Caco-2 (cell line): ENCODE data around the gene CACNA1G. TPM values are rescaled to one million over a fixed set of nuclear protein-coding genes. Genes with fewer than 3 reads are reported as not detected.

Experiments
- Bru-seq: library from RNA; stranded (reverse); fragments of 400-500 nt; gene quantifications from one replicate; lab custom pipeline; 2021; lab: Mats Ljungman, UMichigan
- BruChase-seq, 2 experiments: library from RNA; stranded (reverse); fragments of 400-500 nt; gene quantifications; one replicate each; lab custom pipeline; 2021; lab: Mats Ljungman, UMichigan
- BruUV-seq: library from RNA; stranded (reverse); fragments of 400-500 nt; replicated peaks from 2 replicates; lab custom pipeline; 2021; lab: Mats Ljungman, UMichigan
- CTCF ChIA-PET: fragments of 300-600 bp; sonication (Branson Sonifier 250); formaldehyde crosslinking; loops from one replicate; lab custom pipeline; 2022; ENCODE audit warnings: antibody characterized with exemption; lab: Charles Lee
- POLR2A ChIA-PET: fragments of 300-600 bp; sonication (Branson Sonifier 250); formaldehyde crosslinking; loops from one replicate; lab custom pipeline; 2022; ENCODE audit warnings: antibody characterized with exemption; lab: Charles Lee
- DNase-seq, 2 experiments: peaks; one replicate each; pipeline versions ENCODE4 v3.0.0 to v3.0.0-alpha.2; 2020 to 2022
- H3K27me3 ChIP-seq: replicated peaks from 2 replicates; pipeline ENCODE4 v1.6.0; 2011; ENCODE audit warnings: low read length; ENCODE audit not compliant: control insufficient read depth, insufficient read depth
- H3K36me3 ChIP-seq: 2 replicates; pipeline ENCODE4 v1.5.1; 2011; ENCODE audit warnings: low read length; ENCODE audit not compliant: control insufficient read depth, insufficient read depth
- H3K4me1 ChIP-seq: fragments of 250-450 bp; sonication (Bioruptor Pico); 2 replicates; pipeline ENCODE4 v1.5.1; 2020; ENCODE audit warnings: mild to moderate bottlenecking
- H3K4me3 ChIP-seq: 2 replicates; pipeline ENCODE4 v1.5.1; 2011; ENCODE audit warnings: low read depth, mild to moderate bottlenecking, control low read depth, low read length
- H3K9me3 ChIP-seq: fragments of 250-450 bp; sonication (Bioruptor Pico); 2 replicates; pipeline ENCODE4 v1.5.1; 2020; ENCODE audit warnings: mild to moderate bottlenecking, moderate library complexity
- H3K27ac Mint-ChIP-seq: one replicate; pipeline ENCODE4 v1.8.0; 2022; ENCODE audit warnings: mixed read lengths; ENCODE audit not compliant: unreplicated experiment
- H3K27me3 Mint-ChIP-seq: one replicate; pipeline ENCODE4 v1.8.0; 2022; ENCODE audit warnings: mixed read lengths; ENCODE audit not compliant: insufficient read depth, unreplicated experiment
- H3K36me3 Mint-ChIP-seq: one replicate; pipeline ENCODE4 v1.8.0; 2022; ENCODE audit warnings: mild to moderate bottlenecking, mixed read lengths; ENCODE audit not compliant: insufficient read depth, unreplicated experiment
- H3K4me1 Mint-ChIP-seq: one replicate; pipeline ENCODE4 v1.8.0; 2022; ENCODE audit warnings: low read depth, mixed read lengths; ENCODE audit not compliant: unreplicated experiment
- H3K4me3 Mint-ChIP-seq: one replicate; pipeline ENCODE4 v1.8.0; 2022; ENCODE audit warnings: mild to moderate bottlenecking, moderate library complexity, mixed read lengths; ENCODE audit not compliant: unreplicated experiment
- H3K9me3 Mint-ChIP-seq: one replicate; pipeline ENCODE4 v1.8.0; 2022; ENCODE audit warnings: mixed read lengths; ENCODE audit not compliant: unreplicated experiment
- CTCF ChIP-seq, 2 experiments: fragments of 200-600 bp in 1 of 2; IDR thresholded peaks; 1 replicate in 1 of 2; 2 replicates in 1 of 2; pipeline versions ENCODE4 v1.5.1 to v1.8.0; 2011 to 2022; ENCODE audit warnings: antibody characterized with exemption in 1 of 2, control low read depth in 1 of 2, inconsistent platforms in 1 of 2, low read depth in 1 of 2, low read length in 1 of 2, mild to moderate bottlenecking in 1 of 2, moderate library complexity in 1 of 2; ENCODE audit not compliant: insufficient read depth in 1 of 2, severe bottlenecking in 1 of 2, unreplicated experiment in 1 of 2
- intact Hi-C: fragments of 100-400 bp; cut with micrococcal nuclease; formaldehyde crosslinking; loops from one replicate; pipeline ENCODE4 v1.10.0; 2022; ENCODE audit not compliant: unreplicated experiment
- long read RNA-seq: library from polyadenylated mRNA; stranded (forward); transcript quantifications from one replicate; pipeline ENCODE4 v2.0.0, GENCODE V29; 2022
- total RNA-seq: library from RNA; stranded (reverse); gene quantifications from 2 replicates; pipeline ENCODE4 v1.2.3, GENCODE V29; 2022

The CACNA1G gene
- total RNA-seq: 1.4 and 1.6 TPM in 2 replicates
- Bru-seq, nascent RNA: percentile 22 among the genes with signal in this experiment
- percentile 19 among the genes with signal in this experiment for BruChase-seq, experiment 1, labeled RNA remaining after a 2-hour chase
- percentile 24 among the genes with signal in this experiment for BruChase-seq, experiment 2, labeled RNA remaining after a 6-hour chase
- long read RNA-seq, partial matches to known transcripts: 0 of 1 reads
- long read RNA-seq, other reads (novel, unspliced or antisense): 1 of 1 reads

DNA sequence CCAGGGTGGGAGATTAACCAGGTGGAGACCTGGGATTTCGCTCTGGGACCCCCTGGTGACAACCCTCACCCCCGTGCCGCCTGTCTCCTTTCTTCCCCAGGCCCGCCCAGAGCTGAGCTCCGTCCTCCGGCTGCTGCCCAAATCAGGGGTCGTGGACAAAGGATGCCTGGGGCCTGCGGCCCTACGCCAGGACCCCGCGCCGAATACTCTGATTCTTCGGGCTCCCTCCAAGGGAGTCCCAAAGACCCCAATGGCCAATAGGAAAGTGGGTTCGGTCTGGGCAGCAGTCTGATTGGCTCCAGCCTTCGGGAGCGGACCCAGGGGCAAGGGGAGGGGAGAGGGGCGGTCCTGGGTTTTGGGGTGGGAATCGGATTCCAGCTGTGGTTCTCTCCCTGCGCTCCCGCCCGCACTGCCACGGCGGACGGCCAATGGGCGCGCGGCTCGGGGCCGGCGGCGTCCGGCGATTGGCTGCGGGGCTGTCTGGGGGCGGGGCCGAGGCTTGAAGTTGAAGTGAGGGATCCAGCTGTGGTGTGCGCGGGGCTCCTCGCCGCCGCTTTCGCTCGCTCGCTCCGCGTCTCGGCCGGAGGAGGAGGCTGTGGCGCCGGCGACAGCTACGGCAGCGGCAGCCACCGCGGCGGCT is at the start of gene CACNA1G:
Gene CACNA1G (plus strand): TSS at position 531 of the 640 bp plus-strand sequence. CDS start 745 bp downstream, outside the sequence.
- Mint-ChIP-seq H3K9me3 (no peaks in the 10 kb centered on the region), H3K27ac (peak within 1 kb of the TSS; percentile 52), H3K4me3 (peak within 1 kb of the TSS; percentile 87), H3K27me3 (peaks cover 16% of the 10 kb centered on the region), H3K4me1 (peaks cover 7% of the 10 kb centered on the region), H3K36me3 (peaks cover 27% of the 10 kb centered on the region)
- no TSS peak for BruUV-seq
- no peak for TF ChIP-seq CTCF (IDR thresholded peaks at IDR 0.05; ENCODE audit: insufficient read depth in 1 of 2, low read depth in 1 of 2, low read length in 1 of 2, severe bottlenecking in 1 of 2, unreplicated experiment in 1 of 2)
- ChIA-PET POLR2A (interaction anchor here (0.6 to 2.4 kb wide), 18 partner anchors 8 to 560 kb away, joined by 3 to 16 read pairs (median 4); partner anchors contain the start of genes LUC7L3 and TOB1), CTCF (interaction anchor here (0.5 to 6.4 kb wide), 28 partner anchors 8 to 391 kb away, joined by 3 to 103 read pairs (median 6); partner anchors contain the start of genes LRRC59, RSAD1 and SPATA20)
- H3K9me3 ChIP-seq: no peaks in the 10 kb centered on the region
- peak within 1 kb of the TSS; percentile 41 for H3K4me3 ChIP-seq
- peak; percentile 97 to 100 for DNase-seq
- peaks cover 12% of the 10 kb centered on the region for H3K27me3 ChIP-seq
- H3K36me3 ChIP-seq: no peaks in the 10 kb centered on the region
- peaks cover 16% of the 10 kb centered on the region for H3K4me1 ChIP-seq
- intact Hi-C loops: loop anchor here (1.0 to 2.0 kb wide), 3 partner anchors 13 to 133 kb away; partner anchors contain the start of gene SPATA20

- H3K4me3 ChIP-seq: no peak overlapping the region
- no peaks in the 10 kb centered on the region for H3K36me3 ChIP-seq
- ChIA-PET POLR2A (interaction anchor here (0.7 kb wide), 1 partner anchor 14 kb away, joined by 3 read pairs; no protein-coding TSS in a partner anchor), CTCF (interaction anchor here (0.5 to 1.0 kb wide), 3 partner anchors 9 to 63 kb away, joined by 3 to 4 read pairs (median 3); no protein-coding TSS in a partner anchor)
- H3K4me3 Mint-ChIP-seq: no peak overlapping the region
- no peak overlapping the region for H3K27ac Mint-ChIP-seq
- peaks cover 15% of the 10 kb centered on the region for H3K4me1 Mint-ChIP-seq
- H3K27me3 Mint-ChIP-seq: no peaks in the 10 kb centered on the region
- DNase-seq: no peak
- intact Hi-C loops: no loop called here
- H3K9me3 Mint-ChIP-seq: no peaks in the 10 kb centered on the region
- no TSS peak for BruUV-seq
- no peaks in the 10 kb centered on the region for H3K27me3 ChIP-seq
- peaks cover 5% of the 10 kb centered on the region for H3K4me1 ChIP-seq
- H3K36me3 Mint-ChIP-seq: peaks cover 11% of the 10 kb centered on the region
- no peaks in the 10 kb centered on the region for H3K9me3 ChIP-seq
- no peak for TF ChIP-seq CTCF (IDR thresholded peaks at IDR 0.05; ENCODE audit: insufficient read depth in 1 of 2, low read depth in 1 of 2, low read length in 1 of 2, severe bottlenecking in 1 of 2, unreplicated experiment in 1 of 2)
These were observed 49.5 kb upstream of the CACNA1G start for GRCh38 chr17:50511058-50511457.

GRCh38 chr17:50513495-50513894 is 47.0 kb upstream of the CACNA1G start:
- no peak for TF ChIP-seq CTCF (IDR thresholded peaks at IDR 0.05; ENCODE audit: insufficient read depth in 1 of 2, low read depth in 1 of 2, low read length in 1 of 2, severe bottlenecking in 1 of 2, unreplicated experiment in 1 of 2)
- no peaks in the 10 kb centered on the region for H3K36me3 ChIP-seq
- H3K27me3 Mint-ChIP-seq: no peaks in the 10 kb centered on the region
- POLR2A ChIA-PET: interaction anchor here (0.6 kb wide), 1 partner anchor 13 kb away, joined by 3 read pairs; no protein-coding TSS in a partner anchor
- peaks cover 3% of the 10 kb centered on the region; the same call in 1 of the 2 replicates for H3K4me1 ChIP-seq
- BruUV-seq: no TSS peak
- H3K27me3 ChIP-seq: no peaks in the 10 kb centered on the region
- no peaks in the 10 kb centered on the region for H3K9me3 Mint-ChIP-seq
- no peak overlapping the region for H3K4me3 ChIP-seq
- H3K27ac Mint-ChIP-seq: no peak overlapping the region
- H3K9me3 ChIP-seq: no peaks in the 10 kb centered on the region
- no peak for DNase-seq
- H3K4me3 Mint-ChIP-seq: no peak overlapping the region
- peaks cover 4% of the 10 kb centered on the region for H3K36me3 Mint-ChIP-seq
- intact Hi-C loops: no loop called here
- CTCF ChIA-PET: interaction anchor here (0.9 to 1.6 kb wide), 2 partner anchors 10 to 114 kb away, joined by 4 to 6 read pairs; no protein-coding TSS in a partner anchor
- peaks cover 19% of the 10 kb centered on the region for H3K4me1 Mint-ChIP-seq
